Inflammatory macrophage (primary cell): ENCODE results near the gene PERM1.

Experiments
- DNase-seq, 2 donors: peaks; one replicate each; pipeline ENCODE4 v3.0.0-alpha.2; 2020 to 2022

PERM1 gene

GRCh38 chr1:932776-933602 lies 48.9 kb downstream of the PERM1 start:
- DNase-seq: no peak

GRCh38 chr1:932173-932510 lies 49.8 kb downstream of the PERM1 start:
- no peak for DNase-seq

- DNase-seq: no peak
Measured at GRCh38 chr1:931380-932172, 50.3 kb downstream of the PERM1 start.

GRCh38 chr1:930633-931138 lies 51.2 kb downstream of the PERM1 start:
- no peak for DNase-seq

GRCh38 chr1:929712-930632 lies 51.9 kb downstream of the PERM1 start:
- DNase-seq: no peak

GRCh38 chr1:928825-929661 lies 52.9 kb downstream of the PERM1 start:
- DNase-seq: no peak

- DNase-seq: no peak
Measured at GRCh38 chr1:927748-928147, 54.1 kb downstream of the PERM1 start.

GRCh38 chr1:927234-927633 lies 54.7 kb downstream of the PERM1 start:
- DNase-seq: no peak

- DNase-seq: no peak
Measured at GRCh38 chr1:925561-926421, 56.1 kb downstream of the PERM1 start.
